Gastroesophageal sphincter (tissue), 4 donors: ENCODE results near the gene CD160. TPM values are rescaled to one million over a fixed set of nuclear protein-coding genes. Genes with fewer than 3 reads are reported as not detected.

Experiments used
- ATAC-seq: fragments of 150-250 bp; one replicate; pipeline ENCODE4 v1.9.1; 2016; ENCODE audit warnings: mild to moderate bottlenecking, moderate library complexity
- H3K27ac ChIP-seq, 4 donors: fragments of 200-600 bp; sonication (generic) in 3 of 4; 1 replicate in 3 of 4; 2 replicates in 1 of 4; pipeline ENCODE4 v1.5.1; 2016 to 2019
- H3K27me3 ChIP-seq: fragments of 200-600 bp; sonication (generic); one replicate; pipeline ENCODE4 v1.5.1; 2019
- H3K36me3 ChIP-seq, 2 donors: fragments of 200-600 bp; sonication (generic); one replicate each; pipeline ENCODE4 v1.5.1; 2019; ENCODE audit warnings: control low read depth in 1 of 2
- H3K4me1 ChIP-seq, 3 donors: fragments of 200-600 bp; sonication (generic); 1 replicate in 2 of 3; 2 replicates in 1 of 3; pipeline ENCODE4 v1.5.1; 2016 to 2019; ENCODE audit warnings: control low read depth in 2 of 3
- H3K4me3 ChIP-seq, 2 donors: fragments of 200-600 bp; sonication (generic); one replicate each; pipeline ENCODE4 v1.5.1; 2019; ENCODE audit warnings: mild to moderate bottlenecking in 1 of 2, moderate library complexity in 1 of 2
- H3K9me3 ChIP-seq, 3 donors: fragments of 200-600 bp; sonication (generic); one replicate each; pipeline ENCODE4 v1.5.1; 2017 to 2019; ENCODE audit warnings: control low read depth in 2 of 3
- CTCF ChIP-seq, 4 experiments: fragments of 200-600 bp in 2 of 4; fragments of 450-650 bp in 2 of 4; sonication (generic) in 1 of 4; IDR thresholded peaks; one replicate each; pipeline ENCODE4 v1.5.1; 2017 to 2019; ENCODE audit warnings: antibody characterized with exemption in 4 of 4, mild to moderate bottlenecking in 2 of 4, moderate library complexity in 2 of 4
- EP300 ChIP-seq: sonication (generic); formaldehyde crosslinking; IDR thresholded peaks from one replicate; pipeline ENCODE4 v1.6.1; 2017; ENCODE audit warnings: antibody characterized with exemption, mild to moderate bottlenecking
- POLR2A ChIP-seq, 2 donors: fragments of 450-650 bp; IDR thresholded peaks; one replicate each; pipeline ENCODE4 v1.6.1; 2017; ENCODE audit warnings: antibody characterized with exemption in 2 of 2, mild to moderate bottlenecking in 2 of 2, moderate library complexity in 1 of 2
- POLR2AphosphoS5 ChIP-seq: sonication (generic); formaldehyde crosslinking; IDR thresholded peaks from one replicate; pipeline ENCODE4 v1.6.1; 2017; ENCODE audit warnings: antibody characterized with exemption
- WGBS, 2 donors: methylation state at CpG; one replicate each; pipeline ENCODE4 v1.1.5; 2018; ENCODE audit warnings: low coverage in 1 of 2; 5-methylcytosine and 5-hydroxymethylcytosine counted together
- total RNA-seq, 4 donors: library from RNA; depleted of rRNA; stranded (reverse); fragments of >200 nt; gene quantifications; one replicate each; pipeline ENCODE4 v1.1.0, GENCODE V29; 2016

CD160 gene
- total RNA-seq, 4 donors from 2014 or later = 0.23 to 1.0 TPM; not detected in 2

GRCh38 chr1:145688924-145689323 lies 30.4 kb upstream of the CD160 start:
- Histone ChIP-seq H3K4me3 (no peak overlapping the region), H3K27ac (no peak overlapping the region), H3K36me3 (no peaks in the 10 kb centered on the region), H3K27me3 (no peaks in the 10 kb centered on the region), H3K9me3 (no peaks in the 10 kb centered on the region), H3K4me1 (peaks cover 0 to 8% (median 0%) of the 10 kb centered on the region in 3 donors)
- no peak for ATAC-seq
- 91 to 98% methylated on average over 5 to 6 of the region's 6 CpGs for WGBS, 2 donors
- TF ChIP-seq CTCF (IDR thresholded peaks at IDR 0.05) (no peak), POLR2A (IDR thresholded peaks at IDR 0.05) (no peak), POLR2AphosphoS5 (no peak), EP300 (no peak)

GRCh38 chr1:145689922-145690321 lies 29.4 kb upstream of the CD160 start:
- WGBS, 2 donors = 91 to 100% methylated on average over 1 to 4 of the region's 6 CpGs
- ATAC-seq = no peak

DNA sequence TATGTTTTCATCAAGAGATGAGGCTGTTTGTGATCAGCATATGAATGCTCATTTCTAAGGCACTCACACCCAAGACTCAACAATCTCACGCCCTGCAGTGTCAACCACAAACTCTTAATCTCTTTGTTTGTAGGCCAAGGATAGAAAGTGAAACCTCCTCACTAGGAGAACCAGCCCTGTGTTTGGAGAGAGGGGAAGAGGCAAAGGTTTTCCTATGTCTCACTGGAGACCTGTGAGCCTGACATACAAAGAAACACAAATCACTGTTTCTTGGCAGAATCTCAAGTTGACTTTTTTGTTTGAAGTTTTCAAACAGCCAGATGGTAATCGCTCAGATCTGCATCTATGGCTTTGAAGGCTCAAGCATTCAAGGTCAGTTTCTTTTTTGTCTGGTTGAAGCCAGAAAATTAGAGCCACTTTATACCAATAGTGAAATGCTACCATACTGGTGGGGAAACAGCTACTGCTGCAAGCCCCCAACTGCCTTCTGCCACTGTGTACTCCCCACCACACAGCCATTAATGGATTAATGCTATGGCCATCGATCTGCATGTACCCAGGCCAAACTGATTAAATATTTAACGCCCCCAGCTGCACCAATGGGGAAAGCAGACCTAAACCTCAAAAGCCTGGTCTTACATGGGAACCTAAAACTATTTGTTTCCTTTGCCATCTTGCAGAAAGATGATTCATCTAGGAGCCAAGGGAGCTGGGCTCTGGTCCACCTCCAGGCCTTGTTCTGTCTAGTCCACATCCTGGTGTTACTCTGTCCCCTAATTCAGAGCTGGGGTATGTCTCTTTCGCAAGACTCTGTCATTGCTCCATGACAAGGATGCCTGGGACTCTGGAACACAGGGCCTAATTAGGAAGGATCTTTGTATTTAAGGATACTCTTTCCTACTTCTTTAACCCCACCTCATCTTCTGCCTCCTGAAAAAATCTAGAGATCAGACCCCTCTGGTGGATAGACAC lies 28.4 kb upstream of the CD160 start:
- peak overlapping the region in 1 of 4 donors; percentile 12 for H3K27ac ChIP-seq
- TF ChIP-seq CTCF (IDR thresholded peaks at IDR 0.05) (no peak), EP300 (no peak), POLR2AphosphoS5 (no peak), POLR2A (IDR thresholded peaks at IDR 0.05) (no peak)
- ATAC-seq = peak; percentile 43

More at GRCh38 chr1:145689922-145690321, 29.4 kb upstream of the CD160 start:
- Histone ChIP-seq H3K27me3 (no peaks in the 10 kb centered on the region), H3K27ac (no peak overlapping the region), H3K4me3 (no peak overlapping the region), H3K36me3 (no peaks in the 10 kb centered on the region), H3K4me1 (peaks cover 0 to 8% (median 0%) of the 10 kb centered on the region in 3 donors), H3K9me3 (no peaks in the 10 kb centered on the region)
- TF ChIP-seq POLR2AphosphoS5 (no peak), POLR2A (IDR thresholded peaks at IDR 0.05) (no peak), CTCF (IDR thresholded peaks at IDR 0.05) (no peak), EP300 (no peak)

DNA sequence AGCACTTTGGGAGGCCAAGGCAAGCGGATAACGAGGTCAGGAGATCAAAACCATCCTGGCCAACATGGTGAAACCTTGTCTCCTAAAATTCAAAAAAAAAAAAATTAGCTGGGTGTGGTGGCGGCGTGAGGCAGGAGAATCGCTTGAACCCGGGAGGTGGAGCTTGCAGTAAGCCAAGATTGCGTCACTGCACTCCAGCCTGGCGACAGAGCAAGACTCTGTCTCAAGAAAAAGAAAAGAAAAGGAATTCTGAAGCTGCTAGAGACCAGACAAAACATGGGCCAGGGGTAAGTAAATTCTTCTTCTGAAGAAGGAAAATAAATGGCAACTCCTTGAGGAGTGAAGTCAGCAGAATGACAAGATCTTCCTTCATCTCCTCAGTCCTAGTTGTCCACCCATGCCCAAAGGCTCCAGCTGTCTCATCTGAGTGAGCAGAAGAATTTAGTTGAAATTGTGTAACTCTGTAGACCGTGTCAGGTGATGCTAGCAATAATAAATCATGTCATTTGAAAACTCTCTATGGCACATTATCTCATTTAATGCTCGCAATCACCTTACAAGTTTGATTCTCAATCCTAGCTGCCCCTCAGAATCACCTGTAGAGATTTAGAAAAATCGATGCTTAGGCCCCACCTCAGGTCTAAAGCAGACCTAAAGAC lies 26.4 kb upstream of the CD160 start:
- no peaks in the 10 kb centered on the region for H3K27me3 ChIP-seq
- no peak overlapping the region for H3K4me3 ChIP-seq
- WGBS, 2 donors = 87 to 89% methylated on average over 7 to 11 of the region's 11 CpGs
- no peaks in the 10 kb centered on the region for H3K9me3 ChIP-seq
- ATAC-seq = no peak
- TF ChIP-seq EP300 = no peak
- no peak for TF ChIP-seq POLR2AphosphoS5
- TF ChIP-seq POLR2A (IDR thresholded peaks at IDR 0.05) = no peak
- TF ChIP-seq CTCF (IDR thresholded peaks at IDR 0.05) = no peak
- peaks cover 0 to 8% (median 0%) of the 10 kb centered on the region in 3 donors for H3K4me1 ChIP-seq
- no peaks in the 10 kb centered on the region for H3K36me3 ChIP-seq
- H3K27ac ChIP-seq = no peak overlapping the region

More for the DNA sequence above, 28.4 kb upstream of the CD160 start:
- H3K36me3 ChIP-seq = no peaks in the 10 kb centered on the region
- no peaks in the 10 kb centered on the region for H3K27me3 ChIP-seq
- peaks cover 0 to 8% (median 0%) of the 10 kb centered on the region in 3 donors for H3K4me1 ChIP-seq
- WGBS, 2 donors = 51 to 63% methylated on average over 4 of the region's 5 CpGs
- H3K9me3 ChIP-seq = no peaks in the 10 kb centered on the region
- no peak overlapping the region for H3K4me3 ChIP-seq
